NOMO-1 (cell line): ENCODE measurements around the gene SKIL.
A peak's percentile ranks its signal among the peaks of the same experiment; 100 is the strongest.

Experiments used
- DNase-seq, 2 experiments: peaks; one replicate each; lab custom pipeline; 2025; ENCODE audit not compliant: unreplicated experiment in 2 of 2; lab: John Stamatoyannopoulos, UW

Gene SKIL

GRCh38 chr3:170350515-170351413 is 6.8 kb upstream of the SKIL start:
- DNase-seq: peak in 1 of 2 experiments; percentile 37

- peak; percentile 50 to 84 for DNase-seq
Measured at GRCh38 chr3:170352936-170353335, 4.6 kb upstream of the SKIL start.

- DNase-seq: no peak
Measured at GRCh38 chr3:170353485-170353884, 4.0 kb upstream of the SKIL start.

- DNase-seq: no peak
Measured at GRCh38 chr3:170354760-170355159, 2.8 kb upstream of the SKIL start.

GRCh38 chr3:170355738-170356595 is 1.5 kb upstream of the SKIL start:
- DNase-seq: peak; percentile 85

GRCh38 chr3:170356596-170357175 is 829 bp upstream of the SKIL start:
- DNase-seq: peak; percentile 97 to 99

- DNase-seq: peak; percentile 52 to 71
Measured at GRCh38 chr3:170358042-170359010, 811 bp downstream of the SKIL start.

GRCh38 chr3:170359178-170359704 is 1.7 kb downstream of the SKIL start:
- DNase-seq: no peak

GRCh38 chr3:170360466-170360865 is 3.0 kb downstream of the SKIL start:
- DNase-seq: no peak

- no peak for DNase-seq
Measured at GRCh38 chr3:170360916-170361315, 3.4 kb downstream of the SKIL start.

GRCh38 chr3:170361711-170362110 is 4.2 kb downstream of the SKIL start:
- DNase-seq: no peak

- DNase-seq: no peak
Measured at GRCh38 chr3:170363471-170363994, 6.0 kb downstream of the SKIL start.

- DNase-seq: no peak
Measured at GRCh38 chr3:170364965-170365364, 7.5 kb downstream of the SKIL start.

GRCh38 chr3:170367797-170368196 is 10.3 kb downstream of the SKIL start:
- no peak for DNase-seq

GRCh38 chr3:170368921-170369320 is 11.4 kb downstream of the SKIL start:
- no peak for DNase-seq

GRCh38 chr3:170372190-170372879 is 14.8 kb downstream of the SKIL start:
- no peak for DNase-seq

- no peak for DNase-seq
Measured at GRCh38 chr3:170383567-170383966, 26.1 kb downstream of the SKIL start.

GRCh38 chr3:170386468-170386867 is 29.0 kb downstream of the SKIL start:
- DNase-seq: no peak

- DNase-seq: peak in 1 of 2 experiments; percentile 38
Measured at GRCh38 chr3:170387950-170388349, 30.4 kb downstream of the SKIL start.
